ENCODE results near the gene SULT1E1.
"Not testable (repeated sequence)": the region's sequence is repeated elsewhere in the genome, so short reads cannot be mapped to it uniquely, and the experiment has no call there.

SULT1E1 gene

GRCh38 chr4:69838977-69839376 is 21.0 kb downstream of the SULT1E1 start:
- DNase-seq = no peak

GRCh38 chr4:69836287-69836686 is 23.7 kb downstream of the SULT1E1 start:
- DNase-seq = no peak

- no peak for DNase-seq
These were observed 24.2 kb downstream of the SULT1E1 start for GRCh38 chr4:69835766-69836165.

- DNase-seq = no peak
These were observed 26.7 kb downstream of the SULT1E1 start for GRCh38 chr4:69833251-69833650.

- DNase-seq = no peak
These were observed 27.5 kb downstream of the SULT1E1 start for GRCh38 chr4:69832326-69833030.

- DNase-seq = no peak
These were observed 28.2 kb downstream of the SULT1E1 start for GRCh38 chr4:69831646-69832325.

GRCh38 chr4:69831270-69831627 is 28.7 kb downstream of the SULT1E1 start:
- DNase-seq = no peak

GRCh38 chr4:69830560-69831269 is 29.2 kb downstream of the SULT1E1 start:
- DNase-seq = no peak

GRCh38 chr4:69830192-69830559 is 29.8 kb downstream of the SULT1E1 start:
- DNase-seq = no peak

GRCh38 chr4:69829678-69830077 is 30.3 kb downstream of the SULT1E1 start:
- DNase-seq = no peak

GRCh38 chr4:69828828-69829227 is 31.1 kb downstream of the SULT1E1 start:
- no peak for DNase-seq

GRCh38 chr4:69825056-69825455 is 34.9 kb downstream of the SULT1E1 start:
- DNase-seq = not testable (repeated sequence)

- peak; percentile 56 for DNase-seq
These were observed 36.3 kb downstream of the SULT1E1 start for GRCh38 chr4:69823481-69824186.

- DNase-seq = no peak
These were observed 36.9 kb downstream of the SULT1E1 start for GRCh38 chr4:69823048-69823447.

GRCh38 chr4:69822198-69822597 is 37.7 kb downstream of the SULT1E1 start:
- no peak for DNase-seq

- no peak for DNase-seq
These were observed 41.8 kb downstream of the SULT1E1 start for GRCh38 chr4:69818060-69818639.

GRCh38 chr4:69816236-69816635 is 43.7 kb downstream of the SULT1E1 start:
- DNase-seq = no peak

- no peak for DNase-seq
These were observed 46.3 kb downstream of the SULT1E1 start for GRCh38 chr4:69813628-69814027.

GRCh38 chr4:69811166-69811565 is 48.8 kb downstream of the SULT1E1 start:
- no peak for DNase-seq

- no peak for DNase-seq
These were observed 59.3 kb downstream of the SULT1E1 start for GRCh38 chr4:69800599-69800998.

GRCh38 chr4:69799337-69799736 is 60.6 kb downstream of the SULT1E1 start:
- DNase-seq = no peak

- DNase-seq = no peak
These were observed 66.2 kb downstream of the SULT1E1 start for GRCh38 chr4:69793732-69794131.

Data from NCI-H187 treated with DMSO at 0.1 percent for 48 hours (cell line).